EL (cell line): Measurements from ENCODE around the gene ATP5IF1.
A peak's percentile ranks its signal among the peaks of the same experiment; 100 is the strongest.

Experiments used
- DNase-seq: peaks from one replicate; pipeline ENCODE4 v3.0.0-alpha.2; 2016

Gene ATP5IF1

DNA sequence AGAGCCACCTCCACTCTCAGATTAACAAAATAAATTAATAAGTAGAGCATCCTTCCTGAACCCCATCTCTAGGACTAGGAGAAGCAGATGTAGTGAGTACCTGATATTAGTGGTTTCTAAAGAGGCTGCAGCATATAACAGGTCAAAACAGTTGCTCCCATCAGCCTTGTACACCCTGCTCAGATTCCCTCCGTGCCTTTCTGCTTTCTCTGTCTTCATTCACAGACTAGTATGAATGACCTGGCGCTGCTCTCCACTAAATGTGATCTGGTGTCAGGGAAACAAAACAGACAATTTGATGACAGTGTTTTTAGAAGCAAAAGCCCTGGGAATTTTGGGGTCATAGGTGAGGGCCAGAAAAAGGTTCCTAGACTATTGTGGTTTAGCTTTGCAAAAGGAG lies 31.7 kb downstream of the ATP5IF1 start:
- no peak for DNase-seq

DNA sequence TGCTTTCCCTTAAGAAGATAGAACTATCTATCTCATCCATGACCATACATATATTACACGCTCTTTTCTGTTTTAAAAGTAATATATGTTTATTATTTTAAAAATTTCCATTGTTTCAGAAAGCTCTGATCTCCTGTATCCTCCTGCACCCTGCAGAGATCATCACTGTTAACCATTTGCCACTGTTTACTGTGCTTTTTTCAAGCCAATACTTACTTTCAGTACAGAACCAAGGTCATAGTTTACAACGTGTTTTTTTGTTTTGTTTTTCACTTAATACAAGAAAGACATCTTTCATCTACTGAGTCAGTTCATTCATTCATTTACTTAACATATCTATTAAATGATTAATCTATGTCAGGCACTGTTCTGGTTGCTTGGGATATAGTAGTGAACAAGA lies 33.6 kb downstream of the ATP5IF1 start:
- no peak for DNase-seq

DNA sequence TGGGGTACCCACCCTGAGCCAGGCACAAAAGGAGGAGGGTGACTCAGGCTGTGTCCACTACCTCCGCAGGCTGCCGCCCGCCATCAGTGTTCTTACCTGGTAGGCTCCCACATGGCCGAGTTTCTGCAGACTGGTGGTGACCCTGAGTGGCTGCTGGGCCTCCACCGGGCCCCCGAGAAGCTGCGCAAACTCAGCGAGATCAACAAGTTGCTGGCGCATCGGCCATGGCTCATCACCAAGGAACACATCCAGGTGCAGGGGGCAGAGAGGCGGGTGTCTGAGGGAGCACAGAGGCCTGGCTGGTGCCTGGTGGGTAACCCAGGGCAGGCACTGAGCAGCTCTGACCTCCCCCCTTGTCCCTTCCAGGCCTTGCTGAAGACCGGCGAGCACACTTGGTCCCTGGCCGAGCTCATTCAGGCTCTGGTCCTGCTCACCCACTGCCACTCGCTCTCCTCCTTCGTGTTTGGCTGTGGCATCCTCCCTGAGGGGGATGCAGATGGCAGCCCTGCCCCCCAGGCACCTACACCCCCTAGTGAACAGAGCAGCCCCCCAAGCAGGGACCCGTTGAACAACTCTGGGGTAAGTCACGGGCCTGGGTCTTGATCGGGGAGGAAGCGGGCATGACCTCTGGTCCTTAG lies 36.4 kb downstream of the ATP5IF1 start:
- no peak for DNase-seq

DNA sequence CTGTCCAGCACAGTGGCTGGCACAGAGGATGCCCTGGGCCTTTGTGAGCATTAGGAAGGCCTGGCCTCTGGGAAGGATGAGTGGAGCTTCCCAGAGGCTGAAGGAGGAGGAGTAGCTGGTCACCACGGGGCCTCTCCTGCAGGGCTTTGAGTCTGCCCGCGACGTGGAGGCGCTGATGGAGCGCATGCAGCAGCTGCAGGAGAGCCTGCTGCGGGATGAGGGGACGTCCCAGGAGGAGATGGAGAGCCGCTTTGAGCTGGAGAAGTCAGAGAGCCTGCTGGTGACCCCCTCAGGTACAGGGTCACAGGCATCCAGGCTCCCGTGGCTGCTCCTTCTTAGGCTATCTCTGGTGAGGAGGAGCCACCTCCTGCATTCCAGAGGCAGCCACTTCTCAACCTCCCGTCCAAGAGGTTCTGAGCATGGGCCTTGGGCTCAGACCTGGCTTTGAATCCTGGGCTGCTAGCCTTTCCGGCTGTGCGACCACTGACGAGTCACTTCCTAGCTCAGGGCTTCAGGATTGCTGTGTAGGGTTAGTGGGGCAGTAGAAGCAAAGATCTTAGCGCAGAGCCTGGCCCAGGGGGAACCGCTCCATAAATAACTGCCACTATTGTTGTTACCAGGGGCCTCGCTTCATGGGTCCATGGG lies 37.4 kb downstream of the ATP5IF1 start:
- DNase-seq: peak; percentile 60

DNA sequence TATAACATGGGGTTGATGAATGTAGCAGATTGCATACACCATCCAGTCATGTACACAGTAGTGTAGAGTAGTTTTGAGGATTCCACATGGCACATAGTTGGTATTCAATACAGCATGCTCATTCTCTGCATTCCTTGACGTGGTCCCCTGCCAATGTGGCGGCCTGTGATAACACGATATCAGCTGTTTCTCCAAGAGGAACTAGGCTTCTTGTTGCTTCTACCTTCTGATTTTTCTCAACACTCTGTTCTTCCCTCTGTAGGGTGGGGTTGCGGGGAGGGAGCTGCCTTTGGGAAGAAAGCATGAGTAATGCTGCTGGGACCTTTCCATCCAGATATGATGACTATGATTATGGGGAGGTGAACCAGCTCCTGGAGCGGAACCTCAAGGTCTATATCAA lies 42.8 kb downstream of the ATP5IF1 start:
- no peak for DNase-seq

DNA sequence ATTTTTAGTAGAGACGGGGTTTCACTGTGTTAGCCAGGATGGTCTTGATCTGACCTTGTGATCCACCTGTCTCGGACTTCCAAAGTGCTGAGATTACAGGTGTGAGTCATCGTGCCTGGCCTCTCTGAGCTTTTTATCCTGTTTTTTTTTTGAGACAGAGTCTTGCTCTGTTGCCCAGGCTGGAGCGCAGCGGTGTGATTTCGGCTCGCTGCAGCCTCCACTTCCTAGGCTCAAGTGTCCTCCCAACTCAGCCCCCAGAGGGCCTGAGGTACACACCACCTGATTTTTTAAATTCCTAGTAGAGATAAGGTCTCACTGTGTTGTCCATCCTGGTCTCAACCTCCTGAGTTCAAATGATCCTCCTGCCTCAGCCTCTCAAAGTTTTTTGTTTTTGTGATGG lies 43.8 kb downstream of the ATP5IF1 start:
- no peak for DNase-seq

DNA sequence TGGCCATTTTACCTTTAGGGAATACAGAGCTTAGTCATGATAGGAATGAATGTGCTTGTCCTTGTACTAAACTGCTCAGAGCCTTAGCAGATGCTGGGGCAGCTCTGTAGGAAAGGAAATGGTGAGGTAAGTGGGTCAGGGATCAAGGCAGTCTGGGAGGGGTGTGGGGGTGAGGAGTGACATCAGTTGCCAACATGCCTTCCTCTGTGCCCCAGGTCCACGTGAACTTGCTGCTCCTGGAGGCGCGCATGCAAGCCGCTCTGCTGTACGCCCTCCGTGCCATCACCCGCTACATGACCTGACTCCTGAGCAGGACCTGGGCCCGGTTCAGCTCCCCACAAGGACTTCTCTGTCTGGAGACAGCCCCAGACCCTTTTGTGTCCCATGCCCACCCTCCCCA lies 44.6 kb downstream of the ATP5IF1 start:
- DNase-seq: no peak

DNA sequence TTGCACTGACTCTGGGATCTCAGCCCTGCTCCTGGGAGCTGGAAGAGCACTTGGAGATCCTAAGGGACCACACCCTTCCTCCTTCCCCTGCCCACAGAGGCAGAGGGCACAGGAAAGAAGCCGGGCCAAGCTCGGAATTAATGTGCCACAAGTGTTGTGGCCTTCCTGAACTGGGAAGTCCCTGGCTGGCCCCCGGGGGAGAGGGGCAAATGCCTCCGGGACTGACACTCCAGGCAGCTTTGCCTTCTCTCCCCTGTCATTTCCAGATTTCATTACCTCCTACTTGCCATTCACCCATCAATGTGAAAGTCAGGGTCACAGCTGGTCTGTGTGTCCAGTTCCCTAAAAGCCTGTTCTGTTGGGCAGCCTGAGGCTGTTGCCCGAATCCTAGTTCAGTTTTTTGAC lies 45.1 kb downstream of the ATP5IF1 start:
- no peak for DNase-seq

DNA sequence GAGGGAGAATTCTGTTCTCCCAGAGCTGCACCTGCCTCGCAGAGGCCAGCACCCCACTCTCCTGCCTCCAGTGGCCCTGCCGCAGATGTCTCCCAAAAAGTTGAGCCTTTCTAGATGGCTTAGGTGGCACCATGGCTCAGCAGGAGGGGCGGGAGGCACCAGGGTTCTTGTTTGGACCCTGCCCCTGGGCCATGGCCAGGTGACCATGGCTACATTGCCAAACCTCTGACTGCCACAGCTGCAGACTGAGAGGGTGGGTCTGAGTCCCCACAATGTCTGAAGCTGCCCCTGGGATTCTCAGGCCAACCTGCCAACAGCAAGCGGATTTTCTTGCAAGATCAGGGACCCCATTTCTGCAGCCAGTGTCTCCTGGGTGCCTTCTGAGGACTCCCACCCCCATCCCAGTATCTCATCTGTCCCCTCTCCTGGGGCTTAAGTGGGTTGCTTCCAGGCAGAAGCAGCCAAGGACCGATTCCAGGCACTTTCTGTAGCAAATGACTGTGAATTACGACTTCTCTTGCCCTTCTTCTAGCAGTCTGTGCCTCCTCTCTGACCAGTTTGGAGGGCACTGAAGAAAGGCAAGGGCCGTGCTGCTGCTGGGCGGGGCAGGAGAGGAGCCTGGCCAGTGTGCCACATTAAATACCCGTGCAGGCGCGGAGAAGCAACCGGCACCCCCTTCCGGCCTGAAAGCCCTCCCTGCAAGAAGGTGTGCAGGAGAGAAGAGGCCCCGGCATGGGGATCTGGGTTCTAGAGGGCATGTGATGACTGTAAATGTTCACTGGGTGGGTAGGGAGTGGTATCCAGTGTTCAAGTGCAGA lies 45.9 kb downstream of the ATP5IF1 start:
- DNase-seq: no peak

DNA sequence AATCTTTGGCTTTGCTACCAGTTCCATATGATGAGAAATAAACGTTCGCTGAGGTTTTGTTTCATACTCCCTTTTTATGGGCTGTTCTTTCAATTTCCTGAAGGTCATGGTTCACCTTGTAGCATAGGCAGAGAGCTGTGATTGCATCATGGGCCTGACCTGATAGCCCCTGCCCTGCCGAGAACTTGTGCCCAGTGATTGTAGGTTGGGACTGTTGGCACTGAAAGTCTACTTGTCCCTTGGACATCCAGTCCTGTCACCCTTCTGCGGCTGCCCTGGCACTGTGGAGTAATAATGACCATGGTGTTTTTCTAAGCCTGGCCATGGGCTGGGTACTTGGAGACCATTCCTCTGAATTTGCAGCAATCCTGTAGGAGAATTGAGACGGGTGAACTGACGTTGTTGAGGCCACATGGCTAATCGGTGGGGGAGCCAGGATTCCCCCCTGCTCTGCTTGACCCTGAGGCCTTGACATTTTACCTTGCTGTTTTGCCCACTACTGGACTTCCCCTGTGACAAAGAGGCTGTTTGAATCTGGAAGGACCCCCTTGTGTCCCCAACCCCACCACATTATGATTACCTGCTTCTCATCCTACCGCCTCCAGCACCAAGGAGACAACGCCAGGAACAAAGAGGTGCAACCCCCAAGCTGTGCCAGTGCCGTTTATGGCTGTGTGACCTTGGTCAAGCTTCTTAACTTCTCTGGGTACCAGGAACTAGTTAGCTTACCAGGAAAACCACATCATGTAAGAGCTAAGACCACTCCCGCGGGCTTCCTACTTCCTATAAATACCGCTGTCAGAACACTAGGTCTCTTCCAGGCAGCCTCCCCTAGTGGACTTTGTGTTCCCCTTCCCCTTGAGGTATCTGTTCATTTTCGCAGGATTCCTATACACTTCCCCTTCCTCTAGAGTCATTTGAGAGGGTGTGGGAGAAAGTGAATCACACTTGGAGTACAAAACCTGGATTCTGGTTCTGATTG lies 46.8 kb downstream of the ATP5IF1 start:
- DNase-seq: no peak

DNA sequence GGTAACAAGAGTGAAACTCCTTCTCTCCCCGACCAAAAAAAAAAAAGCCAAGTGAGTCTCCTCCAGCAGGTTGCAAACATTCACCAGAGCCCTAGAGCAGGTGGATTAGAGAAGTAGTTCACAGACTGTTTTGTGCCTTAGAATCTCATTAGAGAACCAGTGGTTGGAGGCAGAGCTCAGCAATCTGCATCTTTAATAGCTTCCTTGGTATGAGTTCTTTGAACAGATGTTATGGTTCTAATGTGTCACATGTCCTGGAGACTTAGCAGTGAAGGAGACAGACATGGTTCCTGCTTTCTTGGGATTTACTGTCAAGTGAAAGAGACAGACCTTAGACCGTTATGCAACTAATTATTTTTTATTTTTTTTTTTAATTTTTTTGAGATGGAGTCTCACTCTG lies 50.2 kb downstream of the ATP5IF1 start:
- DNase-seq: no peak
